Neural cell (in vitro differentiated cells): ENCODE results near the gene PIAS1. TPM values are rescaled to one million over a fixed set of nuclear protein-coding genes. Genes with fewer than 3 reads are reported as not detected.

ENCODE experiments used
- H2AFZ ChIP-seq: fragments of 200-600, 300-800 bp; sonication (generic), shearing (Covaris generic); 2 replicates; pipeline ENCODE4 v1.6.0; 2014; ENCODE audit warnings: low read depth, mild to moderate bottlenecking, antibody characterized with exemption, low read length, moderate library complexity
- H3F3A ChIP-seq: fragments of 200-600 bp; shearing (Covaris generic); 2 replicates; pipeline ENCODE4 v1.6.1; 2016; ENCODE audit warnings: mild to moderate bottlenecking, moderate library complexity, mixed read lengths, antibody characterized with exemption, low read length; ENCODE audit not compliant: insufficient read depth, poor library complexity, severe bottlenecking
- H3K27ac ChIP-seq: fragments of 200-600, 300-800 bp; sonication (generic), shearing (Covaris generic); 2 replicates; pipeline ENCODE4 v1.5.1; 2014; ENCODE audit warnings: mild to moderate bottlenecking, low read length, moderate library complexity
- H3K27me3 ChIP-seq: fragments of 300-800, 200-600 bp; sonication (generic), shearing (Covaris generic); 2 replicates; pipeline ENCODE4 v1.6.0; 2014; ENCODE audit warnings: mild to moderate bottlenecking, low read depth, low read length, moderate library complexity; ENCODE audit not compliant: insufficient read depth
- H3K36me3 ChIP-seq: fragments of 300-800, 200-600 bp; sonication (generic), shearing (Covaris generic); 2 replicates; pipeline ENCODE4 v1.5.1; 2014; ENCODE audit warnings: mild to moderate bottlenecking, antibody characterized with exemption, low read length, moderate library complexity; ENCODE audit not compliant: insufficient read depth
- H3K4me2 ChIP-seq: fragments of 300-800, 200-600 bp; sonication (generic), shearing (Covaris generic); 2 replicates; pipeline ENCODE4 v1.6.0; 2014; ENCODE audit warnings: mild to moderate bottlenecking, low read length
- H3K4me3 ChIP-seq: fragments of 300-800, 200-600 bp; sonication (generic), shearing (Covaris generic); 2 replicates; pipeline ENCODE4 v1.5.1; 2014; ENCODE audit warnings: mild to moderate bottlenecking, low read length, moderate library complexity
- H3K79me2 ChIP-seq: fragments of 200-600 bp; shearing (Covaris generic); replicated peaks from 2 replicates; pipeline ENCODE4 v1.6.0; 2014; ENCODE audit warnings: mild to moderate bottlenecking, low read length, moderate library complexity; ENCODE audit not compliant: insufficient read depth
- H3K9ac ChIP-seq: fragments of 300-800, 200-600 bp; sonication (generic), shearing (Covaris generic); 2 replicates; pipeline ENCODE4 v1.6.1; 2016; ENCODE audit warnings: mild to moderate bottlenecking, low read length, mixed read lengths
- H3K9me2 ChIP-seq: fragments of 200-600 bp; shearing (Covaris generic); 2 replicates; pipeline ENCODE4 v1.6.1; 2016; ENCODE audit warnings: mild to moderate bottlenecking, low read length, mixed read lengths; ENCODE audit not compliant: insufficient read depth
- H3K9me3 ChIP-seq: fragments of 200-600, 300-800 bp; sonication (generic), shearing (Covaris generic); 2 replicates; pipeline ENCODE4 v1.6.1; 2016; ENCODE audit warnings: mild to moderate bottlenecking, mixed run types, low read length, moderate library complexity, mixed read lengths
- H4K20me1 ChIP-seq: fragments of 200-600 bp; shearing (Covaris generic); 2 replicates; pipeline ENCODE4 v1.6.1; 2016; ENCODE audit warnings: mild to moderate bottlenecking, mixed run types; ENCODE audit not compliant: insufficient read depth
- CTCF ChIP-seq: fragments of 450-650 bp; IDR thresholded peaks from 2 replicates; pipeline ENCODE4 v1.5.1; 2014; ENCODE audit warnings: antibody characterized with exemption, mild to moderate bottlenecking, moderate library complexity; ENCODE audit not compliant: poor library complexity, severe bottlenecking
- EP300 ChIP-seq: fragments of 450-650 bp; conservative IDR thresholded peaks from 2 replicates; pipeline ENCODE4 v1.6.1; 2014; ENCODE audit warnings: antibody characterized with exemption, mild to moderate bottlenecking, moderate library complexity; ENCODE audit not compliant: poor library complexity, severe bottlenecking
- EZH2 ChIP-seq: fragments of 200-600, 300-800 bp; shearing (Covaris generic), sonication (generic); IDR thresholded peaks from 2 replicates; pipeline ENCODE4 v1.6.1; 2014; ENCODE audit warnings: antibody characterized with exemption, low read length, borderline replicate concordance, mild to moderate bottlenecking; ENCODE audit not compliant: insufficient read depth, poor library complexity, severe bottlenecking
- MXI1 ChIP-seq: fragments of 450-650 bp; conservative IDR thresholded peaks from 2 replicates; pipeline ENCODE4 v1.6.1; 2014; ENCODE audit warnings: antibody characterized with exemption, mild to moderate bottlenecking; ENCODE audit not compliant: poor library complexity, severe bottlenecking
- POLR2AphosphoS5 ChIP-seq: IDR thresholded peaks from 2 replicates; pipeline ENCODE4 v1.6.1; 2012
- RAD21 ChIP-seq: fragments of 450-650 bp; conservative IDR thresholded peaks from 2 replicates; pipeline ENCODE4 v1.6.1; 2014; ENCODE audit warnings: antibody characterized with exemption, mild to moderate bottlenecking, moderate library complexity
- REST ChIP-seq: IDR thresholded peaks from 2 replicates; pipeline ENCODE4 v1.6.1; 2012; ENCODE audit warnings: borderline replicate concordance
- SMC3 ChIP-seq: fragments of 450-650 bp; conservative IDR thresholded peaks from 2 replicates; pipeline ENCODE4 v1.6.1; 2014; ENCODE audit warnings: antibody characterized with exemption, mild to moderate bottlenecking, moderate library complexity; ENCODE audit not compliant: poor library complexity
- TAF1 ChIP-seq: IDR thresholded peaks from 2 replicates; pipeline ENCODE4 v1.6.1; 2012; ENCODE audit warnings: low read depth
- polyA plus RNA-seq: library from polyadenylated mRNA; depleted of rRNA; stranded (reverse); fragments of >200 nt; gene quantifications from 2 replicates; pipeline ENCODE4 v1.2.3, GENCODE V29; 2014

The PIAS1 gene
- polyA plus RNA-seq, 1 donor from 2014 or later = 14.3 TPM

- H3K36me3 ChIP-seq = no peaks in the 10 kb centered on the region
- no peaks in the 10 kb centered on the region for H3K27me3 ChIP-seq
- no peak overlapping the region for H2AFZ ChIP-seq
- no peak overlapping the region for H3K27ac ChIP-seq
- no peaks in the 10 kb centered on the region for H3F3A ChIP-seq
- no peak overlapping the region for H3K4me2 ChIP-seq
- no peaks in the 10 kb centered on the region for H3K9me2 ChIP-seq
- H4K20me1 ChIP-seq = no peaks in the 10 kb centered on the region
- H3K9ac ChIP-seq = no peak overlapping the region
- no peak overlapping the region for H3K4me3 ChIP-seq
- TF ChIP-seq MXI1 = no peak
- H3K9me3 ChIP-seq = no peaks in the 10 kb centered on the region
- H3K79me2 ChIP-seq = no peaks in the 10 kb centered on the region
Measured at GRCh38 chr15:68028888-68029207, 25.3 kb upstream of the PIAS1 start.

- Histone ChIP-seq H4K20me1 (no peaks in the 10 kb centered on the region), H3K27me3 (no peaks in the 10 kb centered on the region), H3K27ac (no peak overlapping the region), H3K9ac (no peak overlapping the region), H3K9me2 (no peaks in the 10 kb centered on the region), H3K9me3 (no peaks in the 10 kb centered on the region), H3K36me3 (no peaks in the 10 kb centered on the region), H3K4me2 (no peak overlapping the region), H3K79me2 (no peaks in the 10 kb centered on the region), H2AFZ (no peak overlapping the region), H3K4me3 (no peak overlapping the region), H3F3A (no peaks in the 10 kb centered on the region)
- TF ChIP-seq CTCF = no peak
- no peak for TF ChIP-seq POLR2AphosphoS5
- TF ChIP-seq TAF1 = no peak
- TF ChIP-seq EP300 = no peak
- TF ChIP-seq RAD21 = no peak
- TF ChIP-seq SMC3 = no peak
- no peak for TF ChIP-seq REST
- TF ChIP-seq EZH2 = no peak
Measured at GRCh38 chr15:68029959-68030358, 24.2 kb upstream of the PIAS1 start.

GRCh38 chr15:68031404-68031803 is 22.7 kb upstream of the PIAS1 start:
- H3K4me3 ChIP-seq = no peak overlapping the region
- H3K27me3 ChIP-seq = no peaks in the 10 kb centered on the region
- H3K4me2 ChIP-seq = no peak overlapping the region
- no peak overlapping the region for H3K27ac ChIP-seq
- no peaks in the 10 kb centered on the region for H3F3A ChIP-seq
- TF ChIP-seq MXI1 (no peak), EP300 (no peak)
- no peaks in the 10 kb centered on the region for H4K20me1 ChIP-seq
- H3K9me3 ChIP-seq = no peaks in the 10 kb centered on the region
- no peaks in the 10 kb centered on the region for H3K9me2 ChIP-seq
- H2AFZ ChIP-seq = no peak overlapping the region
- no peak overlapping the region for H3K9ac ChIP-seq
- no peaks in the 10 kb centered on the region for H3K36me3 ChIP-seq
- H3K79me2 ChIP-seq = no peaks in the 10 kb centered on the region
